Esophagus muscularis mucosa (tissue), 4 donors: Measurements from ENCODE around the gene PRDM7. TPM values are rescaled to one million over a fixed set of nuclear protein-coding genes. Genes with fewer than 3 reads are reported as not detected.

Experiments used
- DNase-seq: peaks from one replicate; pipeline ENCODE4 v3.0.0-alpha.2; 2017; ENCODE audit errors: extremely low spot score
- H3K27ac ChIP-seq, 4 donors: fragments of 200-600 bp; sonication (generic); replicated peaks in 1 of 4; 1 replicate in 3 of 4; 2 replicates in 1 of 4; pipeline ENCODE4 v1.5.1; 2016 to 2019; ENCODE audit warnings: mild to moderate bottlenecking in 1 of 4
- H3K27me3 ChIP-seq, 4 donors: fragments of 200-600 bp; sonication (generic); one replicate each; pipeline versions ENCODE4 v1.5.1 to v1.6.0; 2016 to 2019
- H3K36me3 ChIP-seq, 4 donors: fragments of 200-600 bp; sonication (generic); one replicate each; pipeline ENCODE4 v1.5.1; 2016 to 2019
- H3K4me1 ChIP-seq, 4 donors: fragments of 200-600 bp; sonication (generic); one replicate each; pipeline ENCODE4 v1.5.1; 2016 to 2019
- H3K4me3 ChIP-seq, 4 donors: fragments of 200-600 bp; sonication (generic); 1 replicate in 2 of 4; 2 replicates in 2 of 4; pipeline ENCODE4 v1.5.1; 2016 to 2019; ENCODE audit warnings: mild to moderate bottlenecking in 4 of 4, moderate library complexity in 1 of 4
- H3K9me3 ChIP-seq, 4 donors: fragments of 200-600 bp; sonication (generic); 1 replicate in 3 of 4; 2 replicates in 1 of 4; pipeline ENCODE4 v1.5.1; 2016 to 2019
- EP300 ChIP-seq: sonication (generic); formaldehyde crosslinking; IDR thresholded peaks from one replicate; pipeline ENCODE4 v1.6.1; 2017; ENCODE audit warnings: antibody characterized with exemption
- POLR2A ChIP-seq: fragments of 450-650 bp; IDR thresholded peaks from one replicate; pipeline ENCODE4 v1.6.1; 2017; ENCODE audit warnings: antibody characterized with exemption, moderate library complexity, mild to moderate bottlenecking, low read depth
- POLR2AphosphoS5 ChIP-seq, 2 donors: sonication (generic); formaldehyde crosslinking; IDR thresholded peaks; one replicate each; pipeline ENCODE4 v1.6.1; 2017; ENCODE audit warnings: antibody characterized with exemption in 2 of 2
- WGBS: methylation state at CpG from one replicate; pipeline ENCODE4 v1.1.5; 2018; 5-methylcytosine and 5-hydroxymethylcytosine counted together
- intact Hi-C: fragments of 100-400 bp; cut with DNase I; formaldehyde crosslinking; loops from one replicate; pipeline ENCODE4 v1.15.1; 2023
- total RNA-seq, 4 donors: library from RNA; depleted of rRNA; stranded (reverse); fragments of >200 nt; gene quantifications; one replicate each; pipeline versions ENCODE4 v1.1.0 to v1.2.1, GENCODE V29; 2016
- TF ChIP-seq, protein P1 (sequence below), 3 experiments: fragments of 200-600 bp in 2 of 3; fragments of 450-650 bp in 1 of 3; sonication (generic) in 2 of 3; IDR thresholded peaks; one replicate each; pipeline ENCODE4 v1.5.1; 2017 to 2019; ENCODE audit warnings: antibody characterized with exemption in 3 of 3, mild to moderate bottlenecking in 2 of 3, moderate library complexity in 1 of 3

The PRDM7 gene
- total RNA-seq, 4 donors from 2014 or later, result not detected

DNA sequence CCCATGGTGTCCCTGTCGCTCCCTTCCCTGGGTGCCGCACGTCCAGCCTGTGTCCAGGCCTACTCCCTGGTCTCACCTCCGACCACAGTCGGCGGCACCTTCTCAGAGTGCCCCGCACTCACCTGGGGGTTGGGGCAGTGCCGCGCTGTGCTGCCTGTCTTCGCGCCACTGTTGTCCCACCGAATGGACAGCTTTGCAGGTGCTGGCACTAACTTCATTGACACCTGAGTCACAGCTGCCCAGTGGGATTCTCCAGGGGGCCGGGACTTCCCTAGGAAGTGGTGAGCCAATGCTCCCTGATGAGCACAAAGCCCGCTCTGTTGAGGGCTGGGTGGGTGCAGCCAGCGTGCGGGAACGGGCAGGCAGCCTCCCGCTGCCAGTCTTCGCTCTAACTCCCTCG, 33.6 kb downstream of the PRDM7 start:
- Histone ChIP-seq H3K9me3 (no peaks in the 10 kb centered on the region), H3K27me3 (peaks cover 0 to 23% (median 4%) of the 10 kb centered on the region in 4 donors), H3K36me3 (peaks cover under 1 to 44% (median 35%) of the 10 kb centered on the region in 4 donors), H3K4me3 (no peak overlapping the region), H3K27ac (no peak overlapping the region), H3K4me1 (peaks cover 10 to 24% (median 22%) of the 10 kb centered on the region in 4 donors)
- no peak for DNase-seq
- TF ChIP-seq, protein P1, sequence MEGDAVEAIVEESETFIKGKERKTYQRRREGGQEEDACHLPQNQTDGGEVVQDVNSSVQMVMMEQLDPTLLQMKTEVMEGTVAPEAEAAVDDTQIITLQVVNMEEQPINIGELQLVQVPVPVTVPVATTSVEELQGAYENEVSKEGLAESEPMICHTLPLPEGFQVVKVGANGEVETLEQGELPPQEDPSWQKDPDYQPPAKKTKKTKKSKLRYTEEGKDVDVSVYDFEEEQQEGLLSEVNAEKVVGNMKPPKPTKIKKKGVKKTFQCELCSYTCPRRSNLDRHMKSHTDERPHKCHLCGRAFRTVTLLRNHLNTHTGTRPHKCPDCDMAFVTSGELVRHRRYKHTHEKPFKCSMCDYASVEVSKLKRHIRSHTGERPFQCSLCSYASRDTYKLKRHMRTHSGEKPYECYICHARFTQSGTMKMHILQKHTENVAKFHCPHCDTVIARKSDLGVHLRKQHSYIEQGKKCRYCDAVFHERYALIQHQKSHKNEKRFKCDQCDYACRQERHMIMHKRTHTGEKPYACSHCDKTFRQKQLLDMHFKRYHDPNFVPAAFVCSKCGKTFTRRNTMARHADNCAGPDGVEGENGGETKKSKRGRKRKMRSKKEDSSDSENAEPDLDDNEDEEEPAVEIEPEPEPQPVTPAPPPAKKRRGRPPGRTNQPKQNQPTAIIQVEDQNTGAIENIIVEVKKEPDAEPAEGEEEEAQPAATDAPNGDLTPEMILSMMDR (IDR thresholded peaks at IDR 0.05), result no peak
- TF ChIP-seq POLR2A (no peak), EP300 (no peak), POLR2AphosphoS5 (IDR thresholded peaks at IDR 0.05) (no peak)
- WGBS, result 91% methylated on average over 20 of the region's 20 CpGs
- intact Hi-C loops, result no loop called here

GRCh38 chr16:90042946-90043514, 34.1 kb downstream of the PRDM7 start:
- WGBS, result 92% methylated on average over 8 of the region's 19 CpGs
- DNase-seq, result no peak

GRCh38 chr16:90041896-90042473, 35.1 kb downstream of the PRDM7 start:
- Histone ChIP-seq H3K27ac (no peak overlapping the region), H3K4me1 (peaks cover 4 to 11% (median 9%) of the 10 kb centered on the region in 4 donors), H3K36me3 (peaks cover 7 to 59% (median 50%) of the 10 kb centered on the region in 4 donors), H3K9me3 (no peaks in the 10 kb centered on the region), H3K4me3 (no peak overlapping the region), H3K27me3 (peaks cover 0 to 10% (median under 1%) of the 10 kb centered on the region in 4 donors)
- intact Hi-C loops, result no loop called here
- TF ChIP-seq POLR2AphosphoS5 (IDR thresholded peaks at IDR 0.05) (no peak), POLR2A (no peak), EP300 (no peak)
- 87% methylated on average over 16 of the region's 16 CpGs for WGBS
- DNase-seq, result no peak

More at GRCh38 chr16:90042946-90043514, 34.1 kb downstream of the PRDM7 start:
- TF ChIP-seq, protein P1 (IDR thresholded peaks at IDR 0.05), result no peak
- no peak for TF ChIP-seq POLR2AphosphoS5 (IDR thresholded peaks at IDR 0.05)
- no peak for TF ChIP-seq POLR2A
- H3K27me3 ChIP-seq, result peaks cover 0 to 19% (median 4%) of the 10 kb centered on the region in 4 donors
- no peak overlapping the region for H3K27ac ChIP-seq
- peaks cover 6 to 48% (median 40%) of the 10 kb centered on the region in 4 donors for H3K36me3 ChIP-seq
- H3K9me3 ChIP-seq, result no peaks in the 10 kb centered on the region
- H3K4me3 ChIP-seq, result no peak overlapping the region
- peaks cover 10 to 19% (median 19%) of the 10 kb centered on the region in 4 donors for H3K4me1 ChIP-seq
- intact Hi-C loops, result no loop called here

DNA sequence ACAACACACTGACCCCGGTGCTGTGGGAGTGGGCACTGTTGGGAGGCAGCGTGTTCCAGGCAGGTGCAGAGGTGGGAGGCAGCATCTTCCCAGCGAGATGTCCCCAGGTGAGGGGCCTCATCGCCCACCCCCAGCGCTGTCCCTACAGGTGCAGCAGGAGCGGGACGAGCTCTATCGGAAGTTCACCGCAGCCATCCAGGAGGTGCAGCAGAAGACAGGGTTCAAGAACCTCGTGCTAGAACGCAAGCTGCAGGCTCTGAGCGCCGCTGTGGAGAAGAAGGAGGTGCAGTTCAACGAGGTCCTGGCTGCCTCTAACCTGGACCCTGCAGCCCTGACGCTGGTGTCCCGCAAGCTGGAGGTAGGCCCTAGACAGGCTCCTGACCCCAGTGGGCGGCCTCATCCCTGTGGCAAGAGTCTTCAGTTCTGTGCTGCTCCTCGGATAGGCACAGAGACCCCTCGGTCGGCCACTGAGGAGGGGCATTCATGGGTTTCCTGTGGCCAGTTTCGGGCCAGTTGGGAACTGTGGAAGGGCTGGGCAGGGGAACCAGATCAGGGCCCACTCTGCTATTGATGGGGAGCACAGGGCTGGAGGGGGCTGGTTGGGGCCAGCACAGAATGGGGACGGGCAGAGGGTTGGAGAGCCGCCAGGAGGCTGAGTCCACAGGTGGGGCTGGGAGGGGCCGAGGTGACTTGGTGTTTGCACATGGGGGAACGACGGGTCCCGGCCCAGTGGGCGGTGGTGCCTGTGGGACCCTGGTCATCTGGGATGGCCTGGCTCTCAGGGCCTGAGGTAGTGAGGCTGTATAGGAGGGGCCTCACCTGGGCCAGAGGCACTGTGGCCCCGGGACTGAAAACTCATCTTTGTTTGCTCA, 36.7 kb downstream of the PRDM7 start:
- TF ChIP-seq, protein P1 (IDR thresholded peaks at IDR 0.05), result no peak
- TF ChIP-seq POLR2AphosphoS5 (IDR thresholded peaks at IDR 0.05) (no peak), EP300 (no peak), POLR2A (no peak)
- Histone ChIP-seq H3K27me3 (no peaks in the 10 kb centered on the region), H3K4me1 (no peaks in the 10 kb centered on the region), H3K36me3 (peaks cover 18 to 75% (median 66%) of the 10 kb centered on the region in 4 donors), H3K4me3 (no peak overlapping the region), H3K27ac (no peak overlapping the region), H3K9me3 (no peaks in the 10 kb centered on the region)
- intact Hi-C loops, result no loop called here
- 94% methylated on average over 22 of the region's 29 CpGs for WGBS
- DNase-seq, result no peak

DNA sequence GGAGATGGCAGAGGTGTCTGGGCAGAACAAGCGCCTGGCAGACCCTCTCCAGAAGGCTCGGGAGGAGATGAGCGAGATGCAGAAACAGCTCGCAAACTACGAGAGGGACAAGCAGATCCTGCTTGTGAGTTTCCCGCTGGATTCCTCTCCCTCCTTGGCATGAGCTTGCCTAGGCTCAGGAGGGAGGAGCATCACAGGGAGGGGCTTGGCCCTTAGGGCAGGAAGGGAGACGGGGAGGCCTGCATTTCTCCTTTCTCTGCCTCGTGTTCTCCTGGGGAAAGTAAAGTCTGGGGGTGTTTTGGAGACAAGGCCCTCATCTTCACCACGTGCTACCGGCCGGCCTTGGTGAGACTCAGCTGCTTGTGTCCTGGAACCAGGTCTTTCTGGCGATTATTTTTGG, 39.9 kb downstream of the PRDM7 start:
- Histone ChIP-seq H3K36me3 (peaks cover 18 to 81% (median 63%) of the 10 kb centered on the region in 4 donors), H3K4me3 (no peak overlapping the region), H3K27me3 (no peaks in the 10 kb centered on the region), H3K27ac (no peak overlapping the region), H3K9me3 (no peaks in the 10 kb centered on the region), H3K4me1 (no peaks in the 10 kb centered on the region)
- 81% methylated on average over 12 of the region's 12 CpGs for WGBS
- TF ChIP-seq POLR2AphosphoS5 (IDR thresholded peaks at IDR 0.05), result no peak
- no peak for TF ChIP-seq EP300
- TF ChIP-seq, protein P1 (IDR thresholded peaks at IDR 0.05), result no peak
- TF ChIP-seq POLR2A, result no peak
- intact Hi-C loops, result no loop called here
- no peak for DNase-seq
